Endothelial cell (in vitro differentiated cells): ENCODE measurements around the gene CACNA1D. TPM values are rescaled to one million over a fixed set of nuclear protein-coding genes. Genes with fewer than 3 reads are reported as not detected.
"Not testable (repeated sequence)": the region's sequence is repeated elsewhere in the genome, so short reads cannot be mapped to it uniquely, and the experiment has no call there.

ENCODE experiments used
- DNase-seq: peaks from one replicate; pipeline ENCODE4 v3.0.0; 2021; ENCODE audit warnings: low spot score
- H3K27ac Mint-ChIP-seq: one replicate; pipeline ENCODE4 v1.8.0; 2021; ENCODE audit warnings: mixed read lengths, inconsistent platforms; ENCODE audit not compliant: unreplicated experiment
- H3K27me3 Mint-ChIP-seq: one replicate; pipeline ENCODE4 v1.8.0; 2021; ENCODE audit warnings: mild to moderate bottlenecking, moderate library complexity, mixed read lengths, inconsistent platforms; ENCODE audit not compliant: unreplicated experiment
- H3K36me3 Mint-ChIP-seq: one replicate; pipeline ENCODE4 v1.8.0; 2021; ENCODE audit warnings: mild to moderate bottlenecking, low read depth, mixed read lengths, inconsistent platforms; ENCODE audit not compliant: unreplicated experiment
- H3K4me1 Mint-ChIP-seq: one replicate; pipeline ENCODE4 v1.8.0; 2021; ENCODE audit warnings: mild to moderate bottlenecking, mixed read lengths, inconsistent platforms; ENCODE audit not compliant: unreplicated experiment
- H3K4me3 Mint-ChIP-seq: one replicate; pipeline ENCODE4 v1.8.0; 2021; ENCODE audit warnings: mild to moderate bottlenecking, mixed read lengths, inconsistent platforms; ENCODE audit not compliant: unreplicated experiment
- H3K9me3 Mint-ChIP-seq: one replicate; pipeline ENCODE4 v1.8.0; 2021; ENCODE audit warnings: mixed read lengths, inconsistent platforms; ENCODE audit not compliant: unreplicated experiment
- total RNA-seq: library from RNA; stranded (reverse); fragmentation: NEBNext Ultra II Directional; extraction: Animal tissue kit (Norgen Biotek cat#: 25700); gene quantifications from one replicate; pipeline ENCODE4 v1.2.1, GENCODE V29; 2021; ENCODE audit not compliant: unreplicated experiment
- TF ChIP-seq, protein P1 (sequence below): fragments of 200-600 bp; sonication (generic); IDR thresholded peaks from one replicate; pipeline ENCODE4 v1.5.0; 2021; ENCODE audit warnings: antibody characterized with exemption; ENCODE audit not compliant: unreplicated experiment

The CACNA1D gene
- total RNA-seq, 1 donor from 2014 or later = 208 TPM

DNA sequence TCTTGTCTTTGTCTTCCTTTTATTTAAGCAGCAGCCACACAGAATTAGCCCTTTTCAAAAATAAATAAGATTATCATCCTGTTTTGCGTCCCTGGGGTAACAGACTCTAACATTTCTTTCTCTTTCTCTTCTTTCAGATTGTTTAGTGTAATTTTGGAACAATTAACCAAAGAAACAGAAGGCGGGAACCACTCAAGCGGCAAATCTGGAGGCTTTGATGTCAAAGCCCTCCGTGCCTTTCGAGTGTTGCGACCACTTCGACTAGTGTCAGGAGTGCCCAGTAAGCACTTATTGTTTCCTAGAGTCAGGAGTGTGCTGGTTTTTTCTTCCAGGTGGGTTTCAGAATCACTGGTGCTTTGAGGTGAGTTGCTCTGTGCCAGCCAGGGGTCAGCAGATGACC is 165.6 kb downstream of the CACNA1D start:
- H3K36me3 Mint-ChIP-seq = peaks cover 21% of the 10 kb centered on the region
- H3K27me3 Mint-ChIP-seq = peaks cover 2% of the 10 kb centered on the region
- H3K4me3 Mint-ChIP-seq = no peak overlapping the region
- no peak for DNase-seq
- no peak overlapping the region for H3K27ac Mint-ChIP-seq
- peaks cover 8% of the 10 kb centered on the region for H3K4me1 Mint-ChIP-seq
- TF ChIP-seq, protein P1, sequence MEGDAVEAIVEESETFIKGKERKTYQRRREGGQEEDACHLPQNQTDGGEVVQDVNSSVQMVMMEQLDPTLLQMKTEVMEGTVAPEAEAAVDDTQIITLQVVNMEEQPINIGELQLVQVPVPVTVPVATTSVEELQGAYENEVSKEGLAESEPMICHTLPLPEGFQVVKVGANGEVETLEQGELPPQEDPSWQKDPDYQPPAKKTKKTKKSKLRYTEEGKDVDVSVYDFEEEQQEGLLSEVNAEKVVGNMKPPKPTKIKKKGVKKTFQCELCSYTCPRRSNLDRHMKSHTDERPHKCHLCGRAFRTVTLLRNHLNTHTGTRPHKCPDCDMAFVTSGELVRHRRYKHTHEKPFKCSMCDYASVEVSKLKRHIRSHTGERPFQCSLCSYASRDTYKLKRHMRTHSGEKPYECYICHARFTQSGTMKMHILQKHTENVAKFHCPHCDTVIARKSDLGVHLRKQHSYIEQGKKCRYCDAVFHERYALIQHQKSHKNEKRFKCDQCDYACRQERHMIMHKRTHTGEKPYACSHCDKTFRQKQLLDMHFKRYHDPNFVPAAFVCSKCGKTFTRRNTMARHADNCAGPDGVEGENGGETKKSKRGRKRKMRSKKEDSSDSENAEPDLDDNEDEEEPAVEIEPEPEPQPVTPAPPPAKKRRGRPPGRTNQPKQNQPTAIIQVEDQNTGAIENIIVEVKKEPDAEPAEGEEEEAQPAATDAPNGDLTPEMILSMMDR = no peak
- H3K9me3 Mint-ChIP-seq = peaks cover 10% of the 10 kb centered on the region

DNA sequence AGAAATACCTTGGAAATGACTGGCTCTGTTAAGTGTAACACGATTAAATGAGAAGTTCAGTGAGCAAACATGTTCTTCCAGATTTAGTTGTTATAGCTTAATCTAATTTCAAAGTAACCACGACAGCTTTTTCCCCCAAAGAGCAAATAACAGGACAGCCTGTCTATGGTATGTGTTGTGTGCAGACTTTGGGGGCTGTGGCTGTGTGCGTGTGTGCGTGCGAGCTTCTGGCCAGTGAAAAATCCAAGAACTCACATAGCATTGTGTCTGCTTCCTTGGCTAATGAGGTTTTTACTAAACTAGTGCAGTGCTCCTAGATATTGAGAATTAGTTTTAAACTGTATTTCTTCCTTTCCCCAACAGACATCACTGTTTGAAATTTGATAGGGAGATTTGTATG is 167.1 kb downstream of the CACNA1D start:
- Mint-ChIP-seq H3K27me3 (peaks cover 2% of the 10 kb centered on the region), H3K36me3 (peaks cover 21% of the 10 kb centered on the region), H3K9me3 (peaks cover 10% of the 10 kb centered on the region), H3K27ac (no peak overlapping the region), H3K4me1 (peaks cover 13% of the 10 kb centered on the region), H3K4me3 (no peak overlapping the region)
- no peak for DNase-seq
- TF ChIP-seq, protein P1 = no peak

- H3K27ac Mint-ChIP-seq = peak overlapping the region; percentile 82
- not testable (repeated sequence) for H3K27me3 Mint-ChIP-seq, DNase-seq, H3K4me3 Mint-ChIP-seq
- peaks cover 21% of the 10 kb centered on the region for H3K36me3 Mint-ChIP-seq
- H3K4me1 Mint-ChIP-seq = peaks cover 32% of the 10 kb centered on the region
- peaks cover 10% of the 10 kb centered on the region for H3K9me3 Mint-ChIP-seq
Observed at GRCh38 chr3:53664812-53665211, 170.4 kb downstream of the CACNA1D start.

- Mint-ChIP-seq H3K27me3 (peaks cover 2% of the 10 kb centered on the region), H3K36me3 (peaks cover 21% of the 10 kb centered on the region), H3K9me3 (peaks cover 10% of the 10 kb centered on the region), H3K4me1 (peaks cover 32% of the 10 kb centered on the region), H3K4me3 (peak overlapping the region; percentile 98), H3K27ac (peak overlapping the region; percentile 82)
- TF ChIP-seq, protein P1 = no peak
- peak; percentile 59 for DNase-seq
Observed at GRCh38 chr3:53665608-53666425, 171.4 kb downstream of the CACNA1D start.

- H3K9me3 Mint-ChIP-seq = no peaks in the 10 kb centered on the region
Observed at GRCh38 chr3:53668872-53669271, 174.5 kb downstream of the CACNA1D start.

More at GRCh38 chr3:53668872-53669271, 174.5 kb downstream of the CACNA1D start:
- no peaks in the 10 kb centered on the region for H3K27me3 Mint-ChIP-seq
- TF ChIP-seq, protein P1 = peak; percentile 36
- H3K4me1 Mint-ChIP-seq = peaks cover 60% of the 10 kb centered on the region
- no peak for DNase-seq
- H3K27ac Mint-ChIP-seq = no peak overlapping the region
- H3K36me3 Mint-ChIP-seq = peaks cover 21% of the 10 kb centered on the region
- H3K4me3 Mint-ChIP-seq = peak overlapping the region; percentile 93
